Lower leg skin (tissue), 4 donors: Measurements from ENCODE around the gene LRRC27. TPM values are rescaled to one million over a fixed set of nuclear protein-coding genes. Genes with fewer than 3 reads are reported as not detected.
A peak's percentile ranks its signal among the peaks of the same experiment; 100 is the strongest.

Experiments
- DNase-seq, 2 donors: peaks; one replicate each; pipeline ENCODE4 v3.0.0-alpha.2; 2019; ENCODE audit warnings: low spot score in 2 of 2
- H3K4me3 ChIP-seq: fragments of 200-600 bp; sonication (generic); 2 replicates; pipeline ENCODE4 v1.5.1; 2017; ENCODE audit warnings: mild to moderate bottlenecking, low read depth; ENCODE audit not compliant: poor library complexity, severe bottlenecking
- CTCF ChIP-seq, 3 donors: fragments of 450-650 bp; IDR thresholded peaks; one replicate each; pipeline ENCODE4 v1.5.1; 2016; ENCODE audit warnings: antibody characterized with exemption in 3 of 3, mild to moderate bottlenecking in 3 of 3, moderate library complexity in 2 of 3
- POLR2A ChIP-seq, 2 donors: fragments of 450-650 bp; IDR thresholded peaks; one replicate each; pipeline ENCODE4 v1.6.1; 2016 to 2017; ENCODE audit warnings: antibody characterized with exemption in 2 of 2, mild to moderate bottlenecking in 1 of 2, moderate library complexity in 1 of 2
- WGBS, 2 donors: methylation state at CpG; one replicate each; pipeline ENCODE4 v1.1.5; 2018; 5-methylcytosine and 5-hydroxymethylcytosine counted together
- intact Hi-C: fragments of 100-400 bp; cut with DNase I; formaldehyde crosslinking; loops from one replicate; pipeline ENCODE4 v1.15.0; 2023; ENCODE audit warnings: low total_unique reads
- total RNA-seq, 4 donors: library from RNA; depleted of rRNA; stranded (reverse); fragments of >200 nt; gene quantifications; one replicate each; pipeline ENCODE4 v1.1.0, GENCODE V29; 2016

Gene LRRC27
- total RNA-seq, 4 donors from 2014 or later, result 3.1 to 11.3 (median 8.5) TPM

- TF ChIP-seq POLR2A (IDR thresholded peaks at IDR 0.05) (no peak), CTCF (IDR thresholded peaks at IDR 0.05) (no peak)
- H3K4me3 ChIP-seq, result no peak overlapping the region
- intact Hi-C loops, result no loop called here
- no peak for DNase-seq
- WGBS, 2 donors, result 94 to 96% methylated on average over 15 of the region's 15 CpGs
Observed at GRCh38 chr10:132361581-132362101, 29.6 kb downstream of the LRRC27 start.

- H3K4me3 ChIP-seq, result no peak overlapping the region
- TF ChIP-seq POLR2A (IDR thresholded peaks at IDR 0.05) (no peak), CTCF (IDR thresholded peaks at IDR 0.05) (no peak)
- no peak for DNase-seq
- intact Hi-C loops, result no loop called here
- 89% methylated on average over 12 of the region's 12 CpGs for WGBS, 2 donors
Observed at GRCh38 chr10:132362151-132362611, 30.2 kb downstream of the LRRC27 start.

- TF ChIP-seq POLR2A (IDR thresholded peaks at IDR 0.05) (no peak), CTCF (IDR thresholded peaks at IDR 0.05) (no peak)
- DNase-seq, result peak in 1 of 2 donors; percentile 65
- WGBS, 2 donors, result 90 to 93% methylated on average over 15 of the region's 15 CpGs
- intact Hi-C loops, result no loop called here
- H3K4me3 ChIP-seq, result no peak overlapping the region
Observed at GRCh38 chr10:132363376-132363775, 31.4 kb downstream of the LRRC27 start.

GRCh38 chr10:132363921-132364593 lies 32.1 kb downstream of the LRRC27 start:
- DNase-seq, result peak in 1 of 2 donors; percentile 84
- intact Hi-C loops, result no loop called here
- no peak overlapping the region for H3K4me3 ChIP-seq
- TF ChIP-seq CTCF (IDR thresholded peaks at IDR 0.05) (no peak), POLR2A (IDR thresholded peaks at IDR 0.05) (no peak)
- WGBS, 2 donors, result 63 to 64% methylated on average over 16 of the region's 16 CpGs

GRCh38 chr10:132364594-132364970 lies 32.6 kb downstream of the LRRC27 start:
- no peak overlapping the region for H3K4me3 ChIP-seq
- intact Hi-C loops, result no loop called here
- TF ChIP-seq POLR2A (IDR thresholded peaks at IDR 0.05) (no peak), CTCF (IDR thresholded peaks at IDR 0.05) (no peak)
- 89 to 90% methylated on average over 14 of the region's 14 CpGs for WGBS, 2 donors
- DNase-seq, result peak in 1 of 2 donors; percentile 77
